GM19438 (cell line): ENCODE results near the gene JPH3.
"Not testable (repeated sequence)": the region's sequence is repeated elsewhere in the genome, so short reads cannot be mapped to it uniquely, and the experiment has no call there.

Source experiments
- ATAC-seq: cut with Tn5 transposase; IDR thresholded peaks from one replicate; pipeline ENCODE4 v1.9.1; 2021; ENCODE audit warnings: low read depth; ENCODE audit not compliant: unreplicated experiment

JPH3 gene

GRCh38 chr16:87675111-87675719, 72.9 kb downstream of the JPH3 start:
- no peak for ATAC-seq

GRCh38 chr16:87677830-87678229, 75.5 kb downstream of the JPH3 start:
- no peak for ATAC-seq

GRCh38 chr16:87678618-87679017, 76.3 kb downstream of the JPH3 start:
- no peak for ATAC-seq

GRCh38 chr16:87679593-87680271, 77.4 kb downstream of the JPH3 start:
- no peak for ATAC-seq

GRCh38 chr16:87680272-87680644, 78.0 kb downstream of the JPH3 start:
- no peak for ATAC-seq

- not testable (repeated sequence) for ATAC-seq
These were observed 78.8 kb downstream of the JPH3 start for GRCh38 chr16:87681051-87681602.

GRCh38 chr16:87681981-87682570, 79.8 kb downstream of the JPH3 start:
- ATAC-seq, result no peak

- ATAC-seq, result no peak
These were observed 80.6 kb downstream of the JPH3 start for GRCh38 chr16:87682852-87683399.

- ATAC-seq, result no peak
These were observed 81.9 kb downstream of the JPH3 start for GRCh38 chr16:87684106-87684677.

- ATAC-seq, result no peak
These were observed 82.5 kb downstream of the JPH3 start for GRCh38 chr16:87684711-87685404.

- ATAC-seq, result no peak
These were observed 83.1 kb downstream of the JPH3 start for GRCh38 chr16:87685405-87685755.

- ATAC-seq, result no peak
These were observed 83.5 kb downstream of the JPH3 start for GRCh38 chr16:87685766-87686165.

- no peak for ATAC-seq
These were observed 84.4 kb downstream of the JPH3 start for GRCh38 chr16:87686697-87687096.

GRCh38 chr16:87687126-87687910, 85.0 kb downstream of the JPH3 start:
- no peak for ATAC-seq

- no peak for ATAC-seq
These were observed 85.8 kb downstream of the JPH3 start for GRCh38 chr16:87687998-87688529.

- no peak for ATAC-seq
These were observed 86.8 kb downstream of the JPH3 start for GRCh38 chr16:87688876-87689815.

- no peak for ATAC-seq
These were observed 87.7 kb downstream of the JPH3 start for GRCh38 chr16:87689956-87690465.

GRCh38 chr16:87690911-87691685, 88.8 kb downstream of the JPH3 start:
- ATAC-seq, result no peak
